ENCODE measurements around the gene PTPRM.

Gene PTPRM

DNA sequence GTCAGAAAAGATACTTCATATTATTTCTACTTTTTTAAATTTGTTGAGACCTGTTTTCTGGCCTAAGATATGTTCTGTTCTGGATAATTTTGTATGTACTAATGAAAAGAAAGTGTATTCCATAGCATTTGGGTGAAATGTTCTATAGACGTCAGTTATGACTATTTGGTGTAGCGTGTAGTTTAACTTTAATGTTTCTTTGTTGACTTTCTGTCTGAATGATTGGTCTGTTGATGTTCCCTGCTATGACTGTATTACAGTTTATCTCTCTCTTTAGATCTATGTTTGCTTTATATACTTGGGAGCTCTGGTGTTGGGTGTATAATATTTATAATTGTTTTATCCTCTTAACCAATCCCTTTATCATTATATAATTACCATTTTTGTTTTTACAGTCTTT, 352.4 kb downstream of the PTPRM start:
- no peak overlapping the region for H3K14ac ChIP-seq (ENCODE audit: low read length in 2 of 2)
- H3K4me3 ChIP-seq (ENCODE audit: insufficient read depth in 1 of 2, low read depth in 1 of 2, low read length in 2 of 2): no peak overlapping the region
- H3K4me2 ChIP-seq (ENCODE audit: low read length, poor library complexity, severe bottlenecking): no peak overlapping the region
- H4K8ac ChIP-seq (ENCODE audit: low read length): no peak overlapping the region
- no peak overlapping the region for H2AFZ ChIP-seq (ENCODE audit: low read depth, low read length)
- H2BK15ac ChIP-seq (ENCODE audit: low read depth, poor library complexity, severe bottlenecking): no peak overlapping the region
- 85% methylated on average over 2 of the region's 2 CpGs for WGBS
- no peak overlapping the region for H2BK5ac ChIP-seq (ENCODE audit: low read depth, low read length, poor library complexity, severe bottlenecking)
- H3K4me1 ChIP-seq (ENCODE audit: control insufficient read depth, insufficient read depth, low read depth, low read length): peaks cover 6% of the 10 kb centered on the region
- H2AK5ac ChIP-seq (ENCODE audit: low read length, severe bottlenecking): no peak overlapping the region
- H3K18ac ChIP-seq (ENCODE audit: low read depth in 1 of 2, low read length in 2 of 2): no peak overlapping the region
- no peaks in the 10 kb centered on the region for H3K27me3 ChIP-seq (ENCODE audit: control insufficient read depth in 1 of 2, insufficient read depth in 1 of 2, low read length in 2 of 2)
- H4K91ac ChIP-seq (ENCODE audit: low read length): no peak overlapping the region
- H3K79me1 ChIP-seq (replicated peaks; ENCODE audit: low read length, poor library complexity, severe bottlenecking): peaks cover 3% of the 10 kb centered on the region
- H3K9me3 ChIP-seq (ENCODE audit: control insufficient read depth, low read length): peaks cover 9% of the 10 kb centered on the region
- H3K27ac ChIP-seq (ENCODE audit: low read length, poor library complexity, severe bottlenecking): no peak overlapping the region
- no peak overlapping the region for H3K9ac ChIP-seq (ENCODE audit: low read length)
- H3K23ac ChIP-seq (ENCODE audit: low read length in 2 of 2): no peak overlapping the region
- H2BK120ac ChIP-seq (ENCODE audit: low read depth, low read length): no peak overlapping the region
- H2BK12ac ChIP-seq (ENCODE audit: low read length in 2 of 2): no peak overlapping the region
- H3K36me3 ChIP-seq (ENCODE audit: control insufficient read depth in 1 of 2, insufficient read depth in 2 of 2, low read depth in 1 of 2, low read length in 2 of 2): no peaks in the 10 kb centered on the region
- DNase-seq: peak; percentile 7
- no peak overlapping the region for H3K4ac ChIP-seq (ENCODE audit: low read depth in 1 of 2, low read length in 2 of 2)

DNA sequence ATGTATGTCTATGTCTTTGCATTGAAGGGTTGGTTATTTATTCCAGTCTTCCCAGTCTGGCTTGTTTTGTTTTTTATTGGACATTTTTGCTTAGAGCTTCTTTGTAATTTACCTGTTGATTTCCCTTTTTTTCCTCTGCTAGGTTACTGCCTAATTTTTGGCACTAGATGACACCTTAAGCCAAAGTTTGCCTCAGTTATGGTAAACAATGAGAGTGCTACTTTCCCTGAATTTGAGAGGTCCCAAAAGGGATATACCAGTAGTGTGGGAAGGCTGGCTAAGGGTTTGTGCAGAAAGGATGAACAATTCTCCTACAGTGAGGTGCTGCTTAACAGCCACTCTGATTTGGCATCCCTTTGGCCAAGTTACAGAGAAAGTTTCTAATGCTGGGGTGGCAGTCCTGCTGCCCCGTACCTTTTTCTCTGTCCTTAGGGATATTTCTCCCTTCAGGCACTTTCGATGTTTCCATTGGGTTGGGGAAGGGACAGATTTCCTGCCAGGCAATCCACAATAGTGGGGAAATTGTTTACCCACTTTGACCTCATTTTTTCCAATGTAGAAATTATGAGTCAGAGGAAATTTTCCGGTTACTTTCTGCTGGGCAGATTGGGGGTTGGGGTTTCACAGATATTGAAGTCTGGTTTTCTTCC, 354.9 kb downstream of the PTPRM start:
- H3K14ac ChIP-seq (ENCODE audit: low read length in 2 of 2): no peak overlapping the region
- no peaks in the 10 kb centered on the region for H3K27me3 ChIP-seq (ENCODE audit: control insufficient read depth in 1 of 2, insufficient read depth in 1 of 2, low read length in 2 of 2)
- peak overlapping the region; percentile 47 for H3K27ac ChIP-seq (ENCODE audit: low read length, poor library complexity, severe bottlenecking)
- peak overlapping the region; percentile 54 to 67 for H3K18ac ChIP-seq (ENCODE audit: low read depth in 1 of 2, low read length in 2 of 2)
- H2BK5ac ChIP-seq (ENCODE audit: low read depth, low read length, poor library complexity, severe bottlenecking): no peak overlapping the region
- peak overlapping the region; percentile 22 for H3K4me2 ChIP-seq (ENCODE audit: low read length, poor library complexity, severe bottlenecking)
- H2BK120ac ChIP-seq (ENCODE audit: low read depth, low read length): no peak overlapping the region
- no peaks in the 10 kb centered on the region for H3K36me3 ChIP-seq (ENCODE audit: control insufficient read depth in 1 of 2, insufficient read depth in 2 of 2, low read depth in 1 of 2, low read length in 2 of 2)
- peak overlapping the region; percentile 61 for H3K9ac ChIP-seq (ENCODE audit: low read length)
- no peak overlapping the region for H2AK5ac ChIP-seq (ENCODE audit: low read length, severe bottlenecking)
- H2BK12ac ChIP-seq (ENCODE audit: low read length in 2 of 2): peak overlapping the region in 1 of 2 experiments; percentile 94
- peak; percentile 90 for DNase-seq
- H2AFZ ChIP-seq (ENCODE audit: low read depth, low read length): no peak overlapping the region
- H4K91ac ChIP-seq (ENCODE audit: low read length): no peak overlapping the region
- H3K4me1 ChIP-seq (ENCODE audit: control insufficient read depth, insufficient read depth, low read depth, low read length): peaks cover 8% of the 10 kb centered on the region
- peak overlapping the region in 1 of 2 experiments; percentile 89 for H3K4ac ChIP-seq (ENCODE audit: low read depth in 1 of 2, low read length in 2 of 2)
- H3K9me3 ChIP-seq (ENCODE audit: control insufficient read depth, low read length): peaks cover 9% of the 10 kb centered on the region
- peak overlapping the region; percentile 2 for H4K8ac ChIP-seq (ENCODE audit: low read length)
- peaks cover 4% of the 10 kb centered on the region for H3K79me1 ChIP-seq (replicated peaks; ENCODE audit: low read length, poor library complexity, severe bottlenecking)
- WGBS: 7% methylated on average over 3 of the region's 3 CpGs
- peak overlapping the region in 1 of 2 experiments; percentile 40 for H3K23ac ChIP-seq (ENCODE audit: low read length in 2 of 2)
- no peak overlapping the region for H2BK15ac ChIP-seq (ENCODE audit: low read depth, poor library complexity, severe bottlenecking)
- peak overlapping the region in 1 of 2 experiments; percentile 46 for H3K4me3 ChIP-seq (ENCODE audit: insufficient read depth in 1 of 2, low read depth in 1 of 2, low read length in 2 of 2)

DNA sequence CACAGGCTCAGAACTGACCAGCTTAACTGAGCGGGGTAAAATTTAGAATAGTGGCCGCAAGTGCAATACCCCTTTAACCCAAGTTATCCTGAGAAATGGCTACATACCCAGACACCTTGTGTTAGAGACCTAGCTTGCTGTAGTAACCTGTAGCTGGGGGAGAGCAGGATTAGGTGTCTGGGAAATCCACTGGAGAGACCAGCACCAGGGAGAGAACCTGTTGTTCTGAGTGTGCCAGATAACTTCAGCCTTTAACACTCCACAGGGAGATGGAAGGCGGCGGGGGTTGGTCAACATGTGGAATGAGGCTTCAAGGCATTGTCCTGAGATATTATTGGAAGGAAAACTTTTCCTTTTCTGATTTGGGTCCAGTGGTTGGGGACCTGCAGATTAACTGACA, 356.0 kb downstream of the PTPRM start:
- peak overlapping the region; percentile 62 to 91 for H3K18ac ChIP-seq (ENCODE audit: low read depth in 1 of 2, low read length in 2 of 2)
- peak overlapping the region; percentile 94 for H2BK12ac ChIP-seq (ENCODE audit: low read length in 2 of 2)
- H3K79me1 ChIP-seq (replicated peaks; ENCODE audit: low read length, poor library complexity, severe bottlenecking): peaks cover 5% of the 10 kb centered on the region
- H3K9ac ChIP-seq (ENCODE audit: low read length): peak overlapping the region; percentile 61
- H2BK15ac ChIP-seq (ENCODE audit: low read depth, poor library complexity, severe bottlenecking): no peak overlapping the region
- H3K36me3 ChIP-seq (ENCODE audit: control insufficient read depth in 1 of 2, insufficient read depth in 2 of 2, low read depth in 1 of 2, low read length in 2 of 2): no peaks in the 10 kb centered on the region
- no peak for DNase-seq
- H3K27me3 ChIP-seq (ENCODE audit: control insufficient read depth in 1 of 2, insufficient read depth in 1 of 2, low read length in 2 of 2): no peaks in the 10 kb centered on the region
- H2AFZ ChIP-seq (ENCODE audit: low read depth, low read length): no peak overlapping the region
- H3K9me3 ChIP-seq (ENCODE audit: control insufficient read depth, low read length): peaks cover 9% of the 10 kb centered on the region
- peak overlapping the region; percentile 32 to 36 for H3K14ac ChIP-seq (ENCODE audit: low read length in 2 of 2)
- H4K91ac ChIP-seq (ENCODE audit: low read length): peak overlapping the region; percentile 34
- H2BK120ac ChIP-seq (ENCODE audit: low read depth, low read length): no peak overlapping the region
- H3K23ac ChIP-seq (ENCODE audit: low read length in 2 of 2): no peak overlapping the region
- peak overlapping the region; percentile 87 for H2AK5ac ChIP-seq (ENCODE audit: low read length, severe bottlenecking)
- peak overlapping the region; percentile 34 for H3K4me2 ChIP-seq (ENCODE audit: low read length, poor library complexity, severe bottlenecking)
- peak overlapping the region; percentile 65 for H3K27ac ChIP-seq (ENCODE audit: low read length, poor library complexity, severe bottlenecking)
- no peak overlapping the region for H3K4me3 ChIP-seq (ENCODE audit: insufficient read depth in 1 of 2, low read depth in 1 of 2, low read length in 2 of 2)
- peak overlapping the region in 1 of 2 experiments; percentile 93 for H3K4ac ChIP-seq (ENCODE audit: low read depth in 1 of 2, low read length in 2 of 2)
- peaks cover 11% of the 10 kb centered on the region for H3K4me1 ChIP-seq (ENCODE audit: control insufficient read depth, insufficient read depth, low read depth, low read length)
- 95% methylated on average over 2 of the region's 4 CpGs for WGBS
- H2BK5ac ChIP-seq (ENCODE audit: low read depth, low read length, poor library complexity, severe bottlenecking): no peak overlapping the region
- H4K8ac ChIP-seq (ENCODE audit: low read length): no peak overlapping the region

DNA sequence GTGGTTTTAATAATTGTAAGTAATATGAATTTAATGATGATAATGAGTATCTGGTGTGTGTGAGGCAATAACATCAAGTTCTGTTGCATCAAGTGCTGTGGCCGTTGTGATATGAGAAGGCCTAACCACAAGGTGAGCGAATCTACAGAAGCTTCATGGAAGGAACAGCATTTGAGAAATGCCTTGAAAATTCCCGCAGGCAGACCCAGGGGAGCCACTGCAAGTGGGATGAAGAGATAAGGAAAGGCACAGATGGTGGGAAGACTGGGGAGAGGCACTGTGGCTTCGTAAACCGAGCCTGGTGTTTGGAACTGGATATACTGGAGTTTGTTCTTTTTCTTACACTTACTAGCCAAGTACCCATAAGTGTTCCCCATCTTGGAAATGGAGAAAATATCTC, 357.5 kb downstream of the PTPRM start:
- 69% methylated on average over 3 of the region's 5 CpGs for WGBS
- Histone ChIP-seq H3K4me3 (ENCODE audit: insufficient read depth in 1 of 2, low read depth in 1 of 2, low read length in 2 of 2) (no peak overlapping the region), H3K4me1 (ENCODE audit: control insufficient read depth, insufficient read depth, low read depth, low read length) (peaks cover 11% of the 10 kb centered on the region), H4K91ac (ENCODE audit: low read length) (no peak overlapping the region), H2BK12ac (ENCODE audit: low read length in 2 of 2) (peak overlapping the region in 1 of 2 experiments; percentile 7), H3K79me1 (replicated peaks; ENCODE audit: low read length, poor library complexity, severe bottlenecking) (peaks cover 8% of the 10 kb centered on the region), H3K4me2 (ENCODE audit: low read length, poor library complexity, severe bottlenecking) (no peak overlapping the region), H3K27me3 (ENCODE audit: control insufficient read depth in 1 of 2, insufficient read depth in 1 of 2, low read length in 2 of 2) (no peaks in the 10 kb centered on the region), H2BK15ac (ENCODE audit: low read depth, poor library complexity, severe bottlenecking) (no peak overlapping the region), H3K27ac (ENCODE audit: low read length, poor library complexity, severe bottlenecking) (no peak overlapping the region), H2BK120ac (ENCODE audit: low read depth, low read length) (no peak overlapping the region), H3K14ac (ENCODE audit: low read length in 2 of 2) (no peak overlapping the region), H3K18ac (ENCODE audit: low read depth in 1 of 2, low read length in 2 of 2) (peak overlapping the region in 1 of 2 experiments; percentile 45), H2AK5ac (ENCODE audit: low read length, severe bottlenecking) (no peak overlapping the region), H3K23ac (ENCODE audit: low read length in 2 of 2) (no peak overlapping the region), H2AFZ (ENCODE audit: low read depth, low read length) (no peak overlapping the region), H3K36me3 (ENCODE audit: control insufficient read depth in 1 of 2, insufficient read depth in 2 of 2, low read depth in 1 of 2, low read length in 2 of 2) (no peaks in the 10 kb centered on the region), H3K9ac (ENCODE audit: low read length) (no peak overlapping the region), H3K9me3 (ENCODE audit: control insufficient read depth, low read length) (peaks cover 9% of the 10 kb centered on the region), H2BK5ac (ENCODE audit: low read depth, low read length, poor library complexity, severe bottlenecking) (no peak overlapping the region), H4K8ac (ENCODE audit: low read length) (no peak overlapping the region), H3K4ac (ENCODE audit: low read depth in 1 of 2, low read length in 2 of 2) (no peak overlapping the region)
- no peak for DNase-seq

All from mesenchymal stem cell (in vitro differentiated cells and primary cell).